ENCODE measurements around the gene TPM1. TPM values are rescaled to one million over a fixed set of nuclear protein-coding genes. Genes with fewer than 3 reads are reported as not detected.

Gene TPM1
- total RNA-seq, 4 donors from 2014 or later = 656 to 1,383 (median 909) TPM

DNA sequence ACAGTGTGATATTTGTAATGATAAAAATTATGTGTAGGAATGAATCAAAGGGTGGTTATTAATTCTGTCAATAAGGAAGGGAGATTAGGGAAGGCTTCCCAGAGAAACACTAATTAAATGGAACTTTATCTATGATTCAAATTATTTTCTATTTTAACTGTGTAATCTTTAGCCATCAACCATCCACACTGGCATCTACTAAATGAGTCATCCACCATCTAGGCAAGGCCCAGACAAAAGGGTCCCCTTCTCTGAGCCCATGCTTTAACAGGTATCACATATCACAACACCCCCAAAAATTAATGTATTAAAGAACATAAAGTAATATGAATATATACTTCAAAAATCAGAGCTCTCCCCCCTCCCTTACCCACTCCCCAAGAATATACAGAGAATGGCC lies 19.9 kb upstream of the TPM1 start:
- DNase-seq (no peak), ATAC-seq (no peak)
- intact Hi-C loops (cut with DNase I; ENCODE audit: low total_unique reads) (no loop called here), in situ Hi-C loops (cut with MboI; ENCODE audit: low sequenced_read_pairs in 4 of 4) (no loop called here)
- Histone ChIP-seq H3K4me1 (peaks cover 12 to 21% of the 10 kb centered on the region in 2 donors), H3K9me3 (no peaks in the 10 kb centered on the region), H3K27me3 (no peaks in the 10 kb centered on the region), H3K27ac (no peak overlapping the region), H3K36me3 (no peaks in the 10 kb centered on the region), H3K4me3 (no peak overlapping the region)
- TF ChIP-seq CTCF (IDR thresholded peaks at IDR 0.05 in 4 of 5, conservative IDR thresholded peaks at IDR 0.05 in 1 of 5) (no peak), POLR2A (IDR thresholded peaks at IDR 0.05) (no peak)

- Histone ChIP-seq H3K27ac (no peak overlapping the region), H3K4me3 (no peak overlapping the region), H3K4me1 (peaks cover 12 to 21% of the 10 kb centered on the region in 2 donors), H3K27me3 (no peaks in the 10 kb centered on the region), H3K36me3 (no peaks in the 10 kb centered on the region), H3K9me3 (no peaks in the 10 kb centered on the region)
- no peak for DNase-seq
- intact Hi-C loops (cut with DNase I; ENCODE audit: low total_unique reads) = no loop called here
- no peak for ATAC-seq
- in situ Hi-C loops (cut with MboI; ENCODE audit: low sequenced_read_pairs in 4 of 4) = no loop called here
- TF ChIP-seq CTCF (IDR thresholded peaks at IDR 0.05 in 4 of 5, conservative IDR thresholded peaks at IDR 0.05 in 1 of 5) (no peak), POLR2A (IDR thresholded peaks at IDR 0.05) (no peak)
Observed at GRCh38 chr15:63023351-63023945, 19.1 kb upstream of the TPM1 start.

DNA sequence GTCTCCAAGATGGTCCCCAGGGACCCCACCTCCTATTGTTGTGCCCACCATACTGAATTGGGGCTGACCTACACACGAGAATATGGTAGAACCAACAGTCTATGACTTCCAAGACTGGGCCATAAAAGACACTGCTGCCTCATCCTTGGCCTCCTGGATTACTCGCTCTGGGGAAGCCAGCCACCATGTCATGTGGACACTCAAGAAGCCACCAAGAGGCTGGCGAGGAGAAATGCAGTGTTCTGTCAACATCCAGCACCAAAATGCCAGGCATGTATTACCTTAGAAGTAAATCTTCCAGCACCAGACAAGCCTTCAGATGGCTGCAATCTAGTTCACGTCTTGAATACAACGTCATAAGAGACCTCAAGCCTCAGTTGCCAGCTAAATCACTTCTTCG lies 17.1 kb upstream of the TPM1 start:
- ATAC-seq (no peak), DNase-seq (no peak)
- no peak overlapping the region for H3K4me3 ChIP-seq
- intact Hi-C loops (cut with DNase I; ENCODE audit: low total_unique reads) (no loop called here), in situ Hi-C loops (cut with MboI; ENCODE audit: low sequenced_read_pairs in 4 of 4) (no loop called here)
- H3K27me3 ChIP-seq = no peaks in the 10 kb centered on the region
- H3K9me3 ChIP-seq = no peaks in the 10 kb centered on the region
- no peak overlapping the region for H3K27ac ChIP-seq
- H3K4me1 ChIP-seq = peaks cover 0 to under 1% of the 10 kb centered on the region in 2 donors
- TF ChIP-seq CTCF (IDR thresholded peaks at IDR 0.05 in 4 of 5, conservative IDR thresholded peaks at IDR 0.05 in 1 of 5) (no peak), POLR2A (IDR thresholded peaks at IDR 0.05) (no peak)
- H3K36me3 ChIP-seq = no peaks in the 10 kb centered on the region

- in situ Hi-C loops (cut with MboI; ENCODE audit: low sequenced_read_pairs in 4 of 4) (no loop called here), intact Hi-C loops (cut with DNase I; ENCODE audit: low total_unique reads) (no loop called here)
- H3K36me3 ChIP-seq = no peaks in the 10 kb centered on the region
- H3K4me3 ChIP-seq = no peak overlapping the region
- no peak for TF ChIP-seq POLR2A (IDR thresholded peaks at IDR 0.05)
- no peak for TF ChIP-seq CTCF (IDR thresholded peaks at IDR 0.05 in 4 of 5, conservative IDR thresholded peaks at IDR 0.05 in 1 of 5)
- DNase-seq (no peak), ATAC-seq (no peak)
- no peak overlapping the region for H3K27ac ChIP-seq
- H3K9me3 ChIP-seq = no peaks in the 10 kb centered on the region
- no peaks in the 10 kb centered on the region for H3K27me3 ChIP-seq
- H3K4me1 ChIP-seq = no peaks in the 10 kb centered on the region
Observed at GRCh38 chr15:63027646-63028045, 14.9 kb upstream of the TPM1 start.

Data from gastrocnemius medialis (tissue), 4 donors.